Measurements from ENCODE around the gene ZIC2.

ZIC2 gene

DNA sequence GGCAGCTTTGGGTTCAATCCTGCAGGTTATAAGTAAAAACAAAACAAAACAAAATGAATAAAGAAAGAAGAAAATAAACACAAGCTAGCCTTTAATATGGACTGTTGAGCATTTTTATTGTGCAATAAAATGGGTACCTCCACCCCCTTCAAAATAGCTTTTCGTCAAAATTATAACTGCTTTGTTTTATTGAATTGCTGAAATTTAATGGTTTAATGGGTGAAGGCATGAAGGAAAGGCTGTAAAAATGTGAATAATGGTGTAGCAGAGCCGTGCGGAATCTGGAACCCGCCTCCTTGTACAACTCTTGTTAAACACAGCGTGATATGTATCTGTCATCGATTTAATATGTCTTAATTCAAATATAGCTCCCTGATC is 7.8 kb upstream of the ZIC2 start (continued):
- TF ChIP-seq, protein P1, sequence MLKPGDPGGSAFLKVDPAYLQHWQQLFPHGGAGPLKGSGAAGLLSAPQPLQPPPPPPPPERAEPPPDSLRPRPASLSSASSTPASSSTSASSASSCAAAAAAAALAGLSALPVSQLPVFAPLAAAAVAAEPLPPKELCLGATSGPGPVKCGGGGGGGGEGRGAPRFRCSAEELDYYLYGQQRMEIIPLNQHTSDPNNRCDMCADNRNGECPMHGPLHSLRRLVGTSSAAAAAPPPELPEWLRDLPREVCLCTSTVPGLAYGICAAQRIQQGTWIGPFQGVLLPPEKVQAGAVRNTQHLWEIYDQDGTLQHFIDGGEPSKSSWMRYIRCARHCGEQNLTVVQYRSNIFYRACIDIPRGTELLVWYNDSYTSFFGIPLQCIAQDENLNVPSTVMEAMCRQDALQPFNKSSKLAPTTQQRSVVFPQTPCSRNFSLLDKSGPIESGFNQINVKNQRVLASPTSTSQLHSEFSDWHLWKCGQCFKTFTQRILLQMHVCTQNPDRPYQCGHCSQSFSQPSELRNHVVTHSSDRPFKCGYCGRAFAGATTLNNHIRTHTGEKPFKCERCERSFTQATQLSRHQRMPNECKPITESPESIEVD (tag by site-specific recombination; IDR thresholded peaks at IDR 0.05), result peak; percentile 100
- TF ChIP-seq FEZF1 (tag by site-specific recombination; IDR thresholded peaks at IDR 0.05) (peak; percentile 92), SP3 (tag by site-specific recombination; IDR thresholded peaks at IDR 0.05) (no peak), ZXDB (tag by site-specific recombination; IDR thresholded peaks at IDR 0.05) (no peak), TRIM28 (IDR thresholded peaks at IDR 0.05; ENCODE audit: borderline replicate concordance, low read length) (no peak), ZNF830 (tag by site-specific recombination; IDR thresholded peaks at IDR 0.05; ENCODE audit: low read depth) (no peak; the same call in 1 of the 2 replicates), RBAK (tag by site-specific recombination; IDR thresholded peaks at IDR 0.05) (no peak), ZNF248 (tag by site-specific recombination; IDR thresholded peaks at IDR 0.05) (no peak), ZNF404 (tag by site-specific recombination; IDR thresholded peaks at IDR 0.05) (no peak), ZNF311 (tag by site-specific recombination; IDR thresholded peaks at IDR 0.05; ENCODE audit: borderline replicate concordance) (no peak), ZBTB1 (tag by site-specific recombination; IDR thresholded peaks at IDR 0.05) (0 out of 2 replicates have a peak, but pooled peaks have one; percentile 10), ZSCAN4 (tag by site-specific recombination; IDR thresholded peaks at IDR 0.05) (peak; percentile 10; the same call in 1 of the 2 replicates), KLF16 (tag by site-specific recombination; IDR thresholded peaks at IDR 0.05) (no peak; the same call in 1 of the 2 replicates), ZNF426 (tag by site-specific recombination; IDR thresholded peaks at IDR 0.05) (peak; percentile 7; the same call in 1 of the 2 replicates), HOXA7 (CRISPR knock-in tag; IDR thresholded peaks at IDR 0.05; ENCODE audit: borderline replicate concordance) (no peak), BCL11B (tag by site-specific recombination; IDR thresholded peaks at IDR 0.05; ENCODE audit: low read depth) (peak; percentile 68; the same call in 1 of the 2 replicates), ZNF692 (tag by site-specific recombination; IDR thresholded peaks at IDR 0.05) (no peak), ZNF768 (tag by site-specific recombination; IDR thresholded peaks at IDR 0.05) (no peak), ZNF18 (tag by site-specific recombination; IDR thresholded peaks at IDR 0.05) (peak; percentile 71), ZNF621 (tag by site-specific recombination; IDR thresholded peaks at IDR 0.05) (no peak), ZNF843 (tag by site-specific recombination; IDR thresholded peaks at IDR 0.05) (peak; percentile 93), WT1 (tag by site-specific recombination; IDR thresholded peaks at IDR 0.05) (no peak), ZNF544 (tag by site-specific recombination; IDR thresholded peaks at IDR 0.05) (no peak), YY2 (tag by site-specific recombination; IDR thresholded peaks at IDR 0.05) (no peak), ZNF473 (tag by site-specific recombination; IDR thresholded peaks at IDR 0.05) (no peak), ZIC2 (tag by site-specific recombination; IDR thresholded peaks at IDR 0.05) (no peak), ZNF211 (tag by site-specific recombination; IDR thresholded peaks at IDR 0.05; ENCODE audit: low read depth) (no peak), ZFHX2 (tag by site-specific recombination; conservative IDR thresholded peaks at IDR 0.05) (no peak), ZNF133 (tag by site-specific recombination; IDR thresholded peaks at IDR 0.05) (no peak)
- TF ChIP-seq, protein P2, sequence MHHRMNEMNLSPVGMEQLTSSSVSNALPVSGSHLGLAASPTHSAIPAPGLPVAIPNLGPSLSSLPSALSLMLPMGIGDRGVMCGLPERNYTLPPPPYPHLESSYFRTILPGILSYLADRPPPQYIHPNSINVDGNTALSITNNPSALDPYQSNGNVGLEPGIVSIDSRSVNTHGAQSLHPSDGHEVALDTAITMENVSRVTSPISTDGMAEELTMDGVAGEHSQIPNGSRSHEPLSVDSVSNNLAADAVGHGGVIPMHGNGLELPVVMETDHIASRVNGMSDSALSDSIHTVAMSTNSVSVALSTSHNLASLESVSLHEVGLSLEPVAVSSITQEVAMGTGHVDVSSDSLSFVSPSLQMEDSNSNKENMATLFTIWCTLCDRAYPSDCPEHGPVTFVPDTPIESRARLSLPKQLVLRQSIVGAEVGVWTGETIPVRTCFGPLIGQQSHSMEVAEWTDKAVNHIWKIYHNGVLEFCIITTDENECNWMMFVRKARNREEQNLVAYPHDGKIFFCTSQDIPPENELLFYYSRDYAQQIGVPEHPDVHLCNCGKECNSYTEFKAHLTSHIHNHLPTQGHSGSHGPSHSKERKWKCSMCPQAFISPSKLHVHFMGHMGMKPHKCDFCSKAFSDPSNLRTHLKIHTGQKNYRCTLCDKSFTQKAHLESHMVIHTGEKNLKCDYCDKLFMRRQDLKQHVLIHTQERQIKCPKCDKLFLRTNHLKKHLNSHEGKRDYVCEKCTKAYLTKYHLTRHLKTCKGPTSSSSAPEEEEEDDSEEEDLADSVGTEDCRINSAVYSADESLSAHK (tag by site-specific recombination; IDR thresholded peaks at IDR 0.05), result peak; percentile 63
